IMR-90 (cell line): ENCODE data around the gene GRM4. TPM values are rescaled to one million over a fixed set of nuclear protein-coding genes. Genes with fewer than 3 reads are reported as not detected.

Experiments
- ATAC-seq: fragments of 200-7000 bp; cut with Tn5 transposase; 2 replicates; pipeline ENCODE4 v1.9.1; 2020; ENCODE audit warnings: low read depth, mild to moderate bottlenecking, moderate library complexity
- BruUV-seq: library from RNA; stranded (reverse); fragments of 400-500 nt; replicated peaks from 2 replicates; lab custom pipeline; 2021; lab: Mats Ljungman, UMichigan
- CTCF ChIA-PET: fragments of 300-600 bp; formaldehyde crosslinking; extraction: SDS; loops from one replicate; lab custom pipeline; 2021; ENCODE audit warnings: antibody characterized with exemption; lab: Yijun Ruan, JAX
- POLR2A ChIA-PET: fragments of 300-600 bp; sonication (Branson Sonifier 250); formaldehyde crosslinking; loops from one replicate; lab custom pipeline; 2022; ENCODE audit warnings: antibody characterized with exemption; ENCODE audit not compliant: unreplicated experiment; lab: Charles Lee
- DNase-seq: peaks from one replicate; pipeline ENCODE4 v3.0.0; 2013
- H2AFZ ChIP-seq: replicated peaks from 2 replicates; pipeline ENCODE3; 2013; ENCODE audit warnings: low read length, mild to moderate bottlenecking; ENCODE audit not compliant: poor library complexity
- H2AK5ac ChIP-seq: 2 replicates; pipeline ENCODE4 v1.6.1; 2013; ENCODE audit warnings: low read depth, low read length, inconsistent platforms
- H2AK9ac ChIP-seq: replicated peaks from 2 replicates; pipeline ENCODE3; 2013; ENCODE audit warnings: mild to moderate bottlenecking, low read depth, low read length, moderate library complexity; ENCODE audit not compliant: poor library complexity
- H2BK120ac ChIP-seq: 2 replicates; pipeline ENCODE4 v1.6.1; 2013; ENCODE audit warnings: low read depth, low read length, inconsistent platforms
- H2BK15ac ChIP-seq: 3 replicates; pipeline ENCODE4 v1.6.1; 2013; ENCODE audit warnings: low read depth, low read length, inconsistent platforms
- H2BK20ac ChIP-seq: 2 replicates; pipeline ENCODE4 v1.6.1; 2013; ENCODE audit warnings: low read depth, mild to moderate bottlenecking, inconsistent platforms, low read length, moderate library complexity
- H2BK5ac ChIP-seq: 2 replicates; pipeline ENCODE4 v1.6.1; 2013; ENCODE audit warnings: mild to moderate bottlenecking, low read depth, low read length, inconsistent platforms; ENCODE audit not compliant: poor library complexity, severe bottlenecking
- H3K14ac ChIP-seq: replicated peaks from 2 replicates; pipeline ENCODE4 v1.6.1; 2013; ENCODE audit warnings: low read depth, low read length, inconsistent platforms
- H3K18ac ChIP-seq: 2 replicates; pipeline ENCODE4 v1.6.1; 2013; ENCODE audit warnings: low read depth, low read length, control low read depth
- H3K23ac ChIP-seq: 2 replicates; pipeline ENCODE4 v1.6.1; 2013; ENCODE audit warnings: low read depth, low read length, inconsistent platforms
- H3K27ac ChIP-seq: 2 replicates; pipeline ENCODE4 v1.5.1; 2013; ENCODE audit warnings: mild to moderate bottlenecking, control low read depth, low read length; ENCODE audit not compliant: insufficient read depth
- H3K27me3 ChIP-seq: 2 replicates; pipeline ENCODE4 v1.6.1; 2013; ENCODE audit warnings: low read length; ENCODE audit not compliant: control insufficient read depth, insufficient read depth
- H3K36me3 ChIP-seq: 2 replicates; pipeline ENCODE4 v1.6.1; 2013; ENCODE audit warnings: low read length, mixed read lengths; ENCODE audit not compliant: control insufficient read depth, insufficient read depth
- H3K4ac ChIP-seq: 2 replicates; pipeline ENCODE4 v1.6.1; 2013; ENCODE audit warnings: low read depth, low read length, inconsistent platforms
- H3K4me1 ChIP-seq: 2 replicates; pipeline ENCODE4 v1.6.1; 2013; ENCODE audit warnings: low read length, mixed read lengths; ENCODE audit not compliant: control insufficient read depth, insufficient read depth
- H3K4me2 ChIP-seq: 2 replicates; pipeline ENCODE4 v1.6.1; 2013; ENCODE audit warnings: low read depth, mild to moderate bottlenecking, control low read depth, low read length, moderate library complexity
- H3K4me3 ChIP-seq: 2 replicates; pipeline ENCODE4 v1.5.1; 2013; ENCODE audit warnings: low read depth, mild to moderate bottlenecking, control low read depth, low read length, moderate library complexity; ENCODE audit not compliant: insufficient read depth
- H3K56ac ChIP-seq: 2 replicates; pipeline ENCODE4 v1.6.1; 2013; ENCODE audit warnings: low read length, inconsistent platforms; ENCODE audit not compliant: insufficient read depth; ENCODE audit errors: extremely low read depth
- H3K79me1 ChIP-seq, 2 experiments: 2 replicates each; pipeline ENCODE4 v1.6.1; 2013; ENCODE audit warnings: low read length in 2 of 2, inconsistent platforms in 1 of 2, low read depth in 1 of 2
- H3K9ac ChIP-seq: 2 replicates; pipeline ENCODE4 v1.6.1; 2013; ENCODE audit warnings: low read depth, low read length, control low read depth
- H3K9me1 ChIP-seq: 2 replicates; pipeline ENCODE4 v1.6.1; 2013; ENCODE audit warnings: low read length, inconsistent platforms; ENCODE audit not compliant: insufficient read depth
- H3K9me3 ChIP-seq: 2 replicates; pipeline ENCODE4 v1.6.1; 2013; ENCODE audit warnings: low read length; ENCODE audit not compliant: control insufficient read depth, insufficient read depth
- H4K20me1 ChIP-seq: 2 replicates; pipeline ENCODE4 v1.6.1; 2013; ENCODE audit warnings: low read length, inconsistent platforms; ENCODE audit not compliant: insufficient read depth
- H4K5ac ChIP-seq: 2 replicates; pipeline ENCODE4 v1.6.1; 2013; ENCODE audit warnings: mild to moderate bottlenecking, low read depth, low read length, control low read depth
- H4K8ac ChIP-seq, 2 experiments: 2 replicates each; pipeline ENCODE4 v1.6.1; 2013; ENCODE audit warnings: low read depth in 2 of 2, low read length in 2 of 2, control low read depth in 1 of 2, inconsistent platforms in 1 of 2
- H4K91ac ChIP-seq: 2 replicates; pipeline ENCODE4 v1.6.1; 2013; ENCODE audit warnings: low read depth, low read length, inconsistent platforms; ENCODE audit not compliant: insufficient read depth
- BHLHE40 ChIP-seq: fragments of 150-350 bp; IDR thresholded peaks from 2 replicates; pipeline ENCODE4 v1.6.1; 2016; ENCODE audit warnings: mild to moderate bottlenecking, low read depth, low read length
- CEBPB ChIP-seq: IDR thresholded peaks from 2 replicates; pipeline ENCODE4 v1.6.1; 2012; ENCODE audit warnings: low read depth, low read length, improper control_type of control experiment
- CHD1 ChIP-seq: IDR thresholded peaks from 2 replicates; pipeline ENCODE4 v1.6.1; 2012; ENCODE audit warnings: low read depth, low read length, improper control_type of control experiment
- FOS ChIP-seq: fragments of 150-350 bp; IDR thresholded peaks from 2 replicates; pipeline ENCODE4 v1.6.1; 2016; ENCODE audit warnings: low read depth, low read length
- MAFK ChIP-seq: IDR thresholded peaks from 2 replicates; pipeline ENCODE4 v1.6.1; 2012; ENCODE audit warnings: low read depth, low read length, improper control_type of control experiment
- MAZ ChIP-seq: IDR thresholded peaks from 2 replicates; pipeline ENCODE4 v1.6.1; 2012; ENCODE audit warnings: low read depth, mild to moderate bottlenecking, low read length, improper control_type of control experiment, moderate library complexity, borderline replicate concordance
- MXI1 ChIP-seq: IDR thresholded peaks from 2 replicates; pipeline ENCODE4 v1.6.1; 2012; ENCODE audit warnings: low read depth, mild to moderate bottlenecking, low read length, moderate library complexity, borderline replicate concordance
- NFE2L2 ChIP-seq: fragments of 150-350 bp; IDR thresholded peaks from 2 replicates; pipeline ENCODE4 v1.6.1; 2016; ENCODE audit warnings: low read depth, mild to moderate bottlenecking, low read length
- POLR2A ChIP-seq: IDR thresholded peaks from 2 replicates; pipeline ENCODE4 v1.6.1; 2012; ENCODE audit warnings: mild to moderate bottlenecking, low read depth, low read length
- RAD21 ChIP-seq: IDR thresholded peaks from 2 replicates; pipeline ENCODE4 v1.6.1; 2012; ENCODE audit warnings: low read length, improper control_type of control experiment
- RFX5 ChIP-seq: IDR thresholded peaks from 2 replicates; pipeline ENCODE4 v1.8.0; 2012; ENCODE audit warnings: low read depth, mild to moderate bottlenecking, low read length, moderate library complexity
- SMC3 ChIP-seq: fragments of 150-350 bp; IDR thresholded peaks from 2 replicates; pipeline ENCODE4 v1.6.1; 2016; ENCODE audit warnings: low read depth, mild to moderate bottlenecking, antibody characterized with exemption, low read length, moderate library complexity
- WGBS, 2 experiments: methylation state at CpG; one replicate each; pipeline versions ENCODE4 v1.1.5 to v1.1.7; 2013; ENCODE audit warnings: missing lambda C conversion rate in 2 of 2; ENCODE audit not compliant: insufficient read length in 1 of 2; ENCODE audit errors: extremely low coverage in 2 of 2; 5-methylcytosine and 5-hydroxymethylcytosine counted together
- dilution Hi-C: fragments of 300-500 bp; cut with HindIII; formaldehyde crosslinking; loops from one replicate; pipeline ENCODE4 v1.14.3; 2018; ENCODE audit warnings: low sequenced_read_pairs; ENCODE audit not compliant: unreplicated experiment
- in situ Hi-C: fragments of 300-500 bp; cut with MboI; formaldehyde crosslinking; loops from 3 replicates; pipeline ENCODE4 v1.14.3; 2019; ENCODE audit warnings: low sequenced_read_pairs, inconsistent platforms, mixed read lengths
- intact Hi-C: fragments of 100-400 bp; cut with micrococcal nuclease; formaldehyde crosslinking; loops from 2 replicates; pipeline ENCODE4 v1.10.0; 2022
- polyA plus RNA-seq, 3 experiments: library from polyadenylated mRNA; depleted of rRNA; stranded (reverse); fragments of >200 nt; gene quantifications; 2 replicates each; pipeline ENCODE4 v1.2.3, GENCODE V29; 2012; ENCODE audit warnings: low replicate concordance in 1 of 3
- total RNA-seq: library from RNA; depleted of rRNA; stranded (reverse); fragments of >200 nt; gene quantifications from 2 replicates; pipeline ENCODE4 v1.2.3, GENCODE V29; 2012
- TF ChIP-seq, protein P1 (sequence below): fragments of 150-350 bp; IDR thresholded peaks from 2 replicates; pipeline ENCODE4 v1.6.1; 2017; ENCODE audit warnings: mild to moderate bottlenecking, antibody characterized with exemption, low read length, low read depth
- TF ChIP-seq, protein P2 (sequence below): conservative IDR thresholded peaks from 2 replicates; pipeline ENCODE4 v1.5.1; 2012; ENCODE audit warnings: mild to moderate bottlenecking, low read depth, low read length, improper control_type of control experiment

The GRM4 gene
- total and polyA plus RNA-seq, 2 of the 4 experiments (the other 2 are of a cell fraction), result 0.02 TPM; not detected in 1

DNA sequence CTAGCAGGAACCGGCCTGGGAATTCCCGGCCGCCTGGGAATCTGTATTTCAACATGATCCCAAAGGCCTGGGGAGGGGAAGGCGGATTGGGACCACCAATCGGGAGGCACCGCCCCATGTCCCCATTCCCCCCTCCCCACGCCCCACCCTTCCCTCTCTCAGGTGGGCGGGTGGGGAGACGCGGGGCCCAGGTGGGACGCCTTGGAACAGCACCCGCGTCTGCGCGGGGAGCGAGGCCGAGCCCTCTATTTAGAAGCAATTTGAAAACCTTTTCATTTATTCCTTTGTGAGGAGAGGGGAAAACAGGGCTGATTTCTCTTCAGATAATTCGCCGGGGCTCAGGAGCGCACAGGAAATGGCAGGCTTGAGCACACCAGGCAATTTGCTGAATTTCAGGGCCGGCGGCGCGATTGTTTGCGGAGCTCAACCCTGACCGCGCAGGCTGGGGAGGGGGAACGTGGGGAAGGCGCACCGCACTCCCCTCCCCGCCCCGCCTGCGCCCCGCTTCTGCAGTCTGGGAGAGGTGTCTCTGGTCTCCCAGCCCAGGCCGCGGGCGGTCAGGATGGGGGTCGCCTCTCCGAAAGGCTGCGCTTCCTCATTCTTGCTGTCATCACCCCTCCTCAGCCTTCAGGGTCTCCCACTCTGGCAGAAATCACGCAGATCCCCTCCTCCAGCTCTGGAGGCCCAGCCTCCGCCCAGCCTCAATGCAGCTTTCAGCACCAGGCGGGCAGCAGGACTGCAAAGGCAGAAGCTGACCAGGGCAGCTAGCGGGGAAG is 170.0 kb downstream of the GRM4 start:
- no peak overlapping the region for H3K4me3 ChIP-seq
- H4K8ac ChIP-seq, result no peak overlapping the region
- H3K79me1 ChIP-seq, result no peaks in the 10 kb centered on the region
- peaks cover 3% of the 10 kb centered on the region for H3K9me3 ChIP-seq
- no peak overlapping the region for H3K56ac ChIP-seq
- H2AK5ac ChIP-seq, result no peak overlapping the region
- no peak overlapping the region for H2BK20ac ChIP-seq
- H3K27me3 ChIP-seq, result peaks cover 64% of the 10 kb centered on the region
- H3K36me3 ChIP-seq, result no peaks in the 10 kb centered on the region
- in situ Hi-C loops (no loop called here), dilution Hi-C loops (no loop called here), intact Hi-C loops (no loop called here)
- peak overlapping the region; percentile 43 for H2AFZ ChIP-seq
- H2BK5ac ChIP-seq, result no peak overlapping the region
- DNase-seq, result no peak
- H3K4ac ChIP-seq, result no peak overlapping the region
- H3K23ac ChIP-seq, result no peak overlapping the region
- no peaks in the 10 kb centered on the region for H3K9me1 ChIP-seq
- no peak overlapping the region for H4K91ac ChIP-seq
- no peak overlapping the region for H3K14ac ChIP-seq
- BruUV-seq, result no TSS peak
- ATAC-seq, result no peak
- H3K27ac ChIP-seq, result no peak overlapping the region
- no peak overlapping the region for H2BK120ac ChIP-seq
- H4K5ac ChIP-seq, result no peak overlapping the region
- H3K4me1 ChIP-seq, result no peaks in the 10 kb centered on the region
- H2BK15ac ChIP-seq, result no peak overlapping the region
- TF ChIP-seq CEBPB, result no peak
- TF ChIP-seq MAFK, result no peak
- TF ChIP-seq, protein P1, sequence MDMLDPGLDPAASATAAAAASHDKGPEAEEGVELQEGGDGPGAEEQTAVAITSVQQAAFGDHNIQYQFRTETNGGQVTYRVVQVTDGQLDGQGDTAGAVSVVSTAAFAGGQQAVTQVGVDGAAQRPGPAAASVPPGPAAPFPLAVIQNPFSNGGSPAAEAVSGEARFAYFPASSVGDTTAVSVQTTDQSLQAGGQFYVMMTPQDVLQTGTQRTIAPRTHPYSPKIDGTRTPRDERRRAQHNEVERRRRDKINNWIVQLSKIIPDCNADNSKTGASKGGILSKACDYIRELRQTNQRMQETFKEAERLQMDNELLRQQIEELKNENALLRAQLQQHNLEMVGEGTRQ, result no peak
- TF ChIP-seq RFX5, result no peak
- TF ChIP-seq FOS, result no peak
- no peak for TF ChIP-seq NFE2L2
- TF ChIP-seq CHD1, result no peak
- no peak for TF ChIP-seq POLR2A
- TF ChIP-seq MXI1, result no peak
- no peak for TF ChIP-seq MAZ
- TF ChIP-seq, protein P2, sequence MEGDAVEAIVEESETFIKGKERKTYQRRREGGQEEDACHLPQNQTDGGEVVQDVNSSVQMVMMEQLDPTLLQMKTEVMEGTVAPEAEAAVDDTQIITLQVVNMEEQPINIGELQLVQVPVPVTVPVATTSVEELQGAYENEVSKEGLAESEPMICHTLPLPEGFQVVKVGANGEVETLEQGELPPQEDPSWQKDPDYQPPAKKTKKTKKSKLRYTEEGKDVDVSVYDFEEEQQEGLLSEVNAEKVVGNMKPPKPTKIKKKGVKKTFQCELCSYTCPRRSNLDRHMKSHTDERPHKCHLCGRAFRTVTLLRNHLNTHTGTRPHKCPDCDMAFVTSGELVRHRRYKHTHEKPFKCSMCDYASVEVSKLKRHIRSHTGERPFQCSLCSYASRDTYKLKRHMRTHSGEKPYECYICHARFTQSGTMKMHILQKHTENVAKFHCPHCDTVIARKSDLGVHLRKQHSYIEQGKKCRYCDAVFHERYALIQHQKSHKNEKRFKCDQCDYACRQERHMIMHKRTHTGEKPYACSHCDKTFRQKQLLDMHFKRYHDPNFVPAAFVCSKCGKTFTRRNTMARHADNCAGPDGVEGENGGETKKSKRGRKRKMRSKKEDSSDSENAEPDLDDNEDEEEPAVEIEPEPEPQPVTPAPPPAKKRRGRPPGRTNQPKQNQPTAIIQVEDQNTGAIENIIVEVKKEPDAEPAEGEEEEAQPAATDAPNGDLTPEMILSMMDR, result no peak
- TF ChIP-seq BHLHE40, result no peak
- no peak for TF ChIP-seq SMC3
- no peak for TF ChIP-seq RAD21
- WGBS, 2 experiments, result 0% methylated on average over 3 of the region's 44 CpGs; no CpG with 5 or more reads in 1 of the 2 experiments
- CTCF ChIA-PET, result interaction anchor here (0.6 kb wide), 1 partner anchor 635 kb away, joined by 3 read pairs; no protein-coding TSS in a partner anchor
- POLR2A ChIA-PET, result no interaction called here
- H4K20me1 ChIP-seq, result no peaks in the 10 kb centered on the region; the same call in 1 of the 2 replicates
- no peak overlapping the region for H2AK9ac ChIP-seq
- no peak overlapping the region for H3K4me2 ChIP-seq
- no peak overlapping the region for H3K18ac ChIP-seq
- no peak overlapping the region for H3K9ac ChIP-seq
